Sigmoid colon (tissue), 7 donors: ENCODE data around the gene RUNX2. TPM values are rescaled to one million over a fixed set of nuclear protein-coding genes. Genes with fewer than 3 reads are reported as not detected.

ENCODE experiments used
- DNase-seq: peaks from one replicate; pipeline ENCODE4 v3.0.0-alpha.2; 2019
- H3K27ac ChIP-seq, 4 donors: fragments of 200-600 bp; sonication (generic); one replicate each; pipeline ENCODE4 v1.5.1; 2016 to 2019; ENCODE audit warnings: mild to moderate bottlenecking in 1 of 4
- H3K27me3 ChIP-seq, 3 donors: fragments of 200-600 bp; sonication (generic); one replicate each; pipeline ENCODE4 v1.5.1; 2019; ENCODE audit warnings: mild to moderate bottlenecking in 1 of 3
- H3K36me3 ChIP-seq, 4 donors: fragments of 200-600 bp; sonication (generic); one replicate each; pipeline ENCODE4 v1.5.1; 2016 to 2019
- H3K4me1 ChIP-seq, 4 donors: fragments of 200-600 bp; sonication (generic); one replicate each; pipeline ENCODE4 v1.5.1; 2017 to 2019
- H3K4me3 ChIP-seq, 4 donors: fragments of 200-600 bp; sonication (generic); one replicate each; pipeline ENCODE4 v1.5.1; 2017 to 2019; ENCODE audit warnings: mild to moderate bottlenecking in 2 of 4, moderate library complexity in 1 of 4
- H3K9me3 ChIP-seq, 4 donors: fragments of 200-600 bp in 3 of 4; sonication (generic) in 3 of 4; one replicate each; pipeline versions ENCODE4 v1.5.1 to v1.6.1; 2013 to 2019
- CTCF ChIP-seq, 4 experiments: fragments of 450-650 bp in 3 of 4; fragments of 200-600 bp in 1 of 4; IDR thresholded peaks; one replicate each; pipeline ENCODE4 v1.5.1; 2016 to 2019; ENCODE audit warnings: antibody characterized with exemption in 4 of 4, mild to moderate bottlenecking in 3 of 4, moderate library complexity in 2 of 4
- EP300 ChIP-seq, 4 donors: sonication (generic); formaldehyde crosslinking; IDR thresholded peaks; one replicate each; pipeline ENCODE4 v1.6.1; 2017; ENCODE audit warnings: antibody characterized with exemption in 4 of 4
- POLR2A ChIP-seq, 2 donors: fragments of 450-650 bp; IDR thresholded peaks; one replicate each; pipeline ENCODE4 v1.6.1; 2016; ENCODE audit warnings: antibody characterized with exemption in 2 of 2, mild to moderate bottlenecking in 2 of 2, moderate library complexity in 2 of 2
- POLR2AphosphoS5 ChIP-seq, 4 donors: sonication (generic); formaldehyde crosslinking; IDR thresholded peaks; one replicate each; pipeline ENCODE4 v1.6.1; 2017; ENCODE audit warnings: antibody characterized with exemption in 4 of 4
- WGBS, 2 donors: extraction: QIAGEN DNeasy Blood & Tissue Kit; methylation state at CpG; one replicate each; pipeline ENCODE4 v1.1.7; 2013; 5-methylcytosine and 5-hydroxymethylcytosine counted together
- intact Hi-C: fragments of 100-400 bp; cut with DNase I; formaldehyde crosslinking; loops from one replicate; pipeline ENCODE4 v1.15.1; 2023
- polyA plus RNA-seq, 3 donors: library from polyadenylated mRNA; stranded (reverse); fragments of 200-250 nt; gene quantifications; one replicate each; pipeline ENCODE4 v1.2.3, GENCODE V29; 2013
- total RNA-seq, 4 donors: library from RNA; depleted of rRNA; stranded (reverse); fragments of >200 nt; gene quantifications; one replicate each; pipeline ENCODE4 v1.1.0, GENCODE V29; 2016
- donor health status: healthy with polysubstance abuse.
- donor health status: Bipolar disorder and iron deficiency.
- donor health status: healthy.

RUNX2 gene
- total and polyA plus RNA-seq, 7 donors, result 0.92 to 4.7 (median 2.9) TPM

GRCh38 chr6:45590696-45591184 lies 262.6 kb downstream of the RUNX2 start:
- no peak overlapping the region for H3K4me3 ChIP-seq
- H3K36me3 ChIP-seq, result no peaks in the 10 kb centered on the region
- H3K4me1 ChIP-seq, result peaks cover 0 to 45% (median 37%) of the 10 kb centered on the region in 4 donors
- 76 to 83% methylated on average over 7 of the region's 7 CpGs for WGBS, 2 donors
- H3K27ac ChIP-seq, result peak overlapping the region; percentile 21 to 85 (median 78)
- TF ChIP-seq POLR2A (IDR thresholded peaks at IDR 0.05) (no peak), EP300 (IDR thresholded peaks at IDR 0.05) (peak in 2 of 4 donors; percentile 46 to 48), POLR2AphosphoS5 (IDR thresholded peaks at IDR 0.05) (peak; percentile 55 to 63 (median 58))
- H3K9me3 ChIP-seq, result no peaks in the 10 kb centered on the region
- H3K27me3 ChIP-seq, result no peaks in the 10 kb centered on the region
- DNase-seq, result peak; percentile 89
- intact Hi-C loops, result loop anchor here (1.0 to 5.0 kb wide), 6 partner anchors 47 to 213 kb away; partner anchors contain the start of gene SUPT3H

GRCh38 chr6:45591306-45591705 lies 263.2 kb downstream of the RUNX2 start:
- TF ChIP-seq POLR2AphosphoS5 (IDR thresholded peaks at IDR 0.05) (no peak), EP300 (IDR thresholded peaks at IDR 0.05) (no peak)
- Histone ChIP-seq H3K27me3 (no peaks in the 10 kb centered on the region), H3K4me3 (no peak overlapping the region), H3K27ac (peak overlapping the region in 3 of 4 donors; percentile 75 to 85 (median 81)), H3K36me3 (no peaks in the 10 kb centered on the region), H3K4me1 (peaks cover 0 to 51% (median 41%) of the 10 kb centered on the region in 4 donors), H3K9me3 (no peaks in the 10 kb centered on the region)
- intact Hi-C loops, result loop anchor here (1.0 to 5.0 kb wide), 6 partner anchors 46 to 214 kb away; partner anchors contain the start of gene SUPT3H
- 76 to 78% methylated on average over 1 of the region's 1 CpG for WGBS, 2 donors
- DNase-seq, result no peak

- intact Hi-C loops, result loop anchor here (1.0 to 5.0 kb wide), 6 partner anchors 45 to 215 kb away; partner anchors contain the start of gene SUPT3H
Measured at GRCh38 chr6:45591890-45592289, 263.8 kb downstream of the RUNX2 start.

GRCh38 chr6:45592991-45593390 lies 264.9 kb downstream of the RUNX2 start:
- DNase-seq, result no peak

More at GRCh38 chr6:45591890-45592289, 263.8 kb downstream of the RUNX2 start:
- no peak overlapping the region for H3K4me3 ChIP-seq
- no peak for DNase-seq
- peaks cover 0 to 52% (median 41%) of the 10 kb centered on the region in 4 donors for H3K4me1 ChIP-seq
- no peak for TF ChIP-seq POLR2A (IDR thresholded peaks at IDR 0.05)
- TF ChIP-seq EP300 (IDR thresholded peaks at IDR 0.05), result no peak
- TF ChIP-seq POLR2AphosphoS5 (IDR thresholded peaks at IDR 0.05), result no peak
- no peak for TF ChIP-seq CTCF (IDR thresholded peaks at IDR 0.05)
- no peaks in the 10 kb centered on the region for H3K36me3 ChIP-seq
- H3K9me3 ChIP-seq, result no peaks in the 10 kb centered on the region
- peak overlapping the region in 2 of 4 donors; percentile 81 to 85 for H3K27ac ChIP-seq
- no peaks in the 10 kb centered on the region for H3K27me3 ChIP-seq
- 50 to 74% methylated on average over 5 of the region's 5 CpGs for WGBS, 2 donors

GRCh38 chr6:45595010-45595851 lies 267.1 kb downstream of the RUNX2 start:
- H3K4me3 ChIP-seq, result no peak overlapping the region
- peak in 1 of 4 donors; percentile 7 for TF ChIP-seq EP300 (IDR thresholded peaks at IDR 0.05)
- no peak for TF ChIP-seq POLR2A (IDR thresholded peaks at IDR 0.05)
- TF ChIP-seq POLR2AphosphoS5 (IDR thresholded peaks at IDR 0.05), result peak in 2 of 4 donors; percentile 18 to 32

More at GRCh38 chr6:45592991-45593390, 264.9 kb downstream of the RUNX2 start:
- no peak overlapping the region for H3K27ac ChIP-seq
- peaks cover 0 to 52% (median 41%) of the 10 kb centered on the region in 4 donors for H3K4me1 ChIP-seq
- H3K9me3 ChIP-seq, result no peaks in the 10 kb centered on the region
- H3K27me3 ChIP-seq, result no peaks in the 10 kb centered on the region
- no peak overlapping the region for H3K4me3 ChIP-seq
- no peaks in the 10 kb centered on the region for H3K36me3 ChIP-seq
- intact Hi-C loops, result loop anchor here (5.0 kb wide), 5 partner anchors 64 to 216 kb away; partner anchors contain the start of gene SUPT3H
- 88 to 90% methylated on average over 2 of the region's 2 CpGs for WGBS, 2 donors
- TF ChIP-seq POLR2AphosphoS5 (IDR thresholded peaks at IDR 0.05) (no peak), EP300 (IDR thresholded peaks at IDR 0.05) (no peak), CTCF (IDR thresholded peaks at IDR 0.05) (no peak), POLR2A (IDR thresholded peaks at IDR 0.05) (no peak)

GRCh38 chr6:45597424-45597823 lies 269.3 kb downstream of the RUNX2 start:
- no peaks in the 10 kb centered on the region for H3K36me3 ChIP-seq
- no peak for DNase-seq
- intact Hi-C loops, result no loop called here
- no peaks in the 10 kb centered on the region for H3K27me3 ChIP-seq
- H3K27ac ChIP-seq, result no peak overlapping the region
- TF ChIP-seq POLR2A (IDR thresholded peaks at IDR 0.05), result no peak
- peaks cover 0 to 18% (median 15%) of the 10 kb centered on the region in 4 donors for H3K4me1 ChIP-seq
- no peak overlapping the region for H3K4me3 ChIP-seq
- H3K9me3 ChIP-seq, result peaks cover 0 to 2% (median 0%) of the 10 kb centered on the region in 4 donors
- WGBS, 2 donors, result 95 to 98% methylated on average over 5 of the region's 5 CpGs

More at GRCh38 chr6:45595010-45595851, 267.1 kb downstream of the RUNX2 start:
- DNase-seq, result no peak
- Histone ChIP-seq H3K27me3 (no peaks in the 10 kb centered on the region), H3K9me3 (no peaks in the 10 kb centered on the region), H3K36me3 (no peaks in the 10 kb centered on the region), H3K27ac (peak overlapping the region in 3 of 4 donors; percentile 23 to 58 (median 57)), H3K4me1 (peaks cover 0 to 36% (median 31%) of the 10 kb centered on the region in 4 donors)
- 84 to 87% methylated on average over 5 of the region's 5 CpGs for WGBS, 2 donors
- intact Hi-C loops, result no loop called here
